Neural progenitor cell (in vitro differentiated cells): ENCODE data around the gene SLC36A3.

Source experiments
- EZH2 ChIP-seq: fragments of 200-600 bp; sonication (generic); IDR thresholded peaks from 2 replicates; pipeline ENCODE4 v1.6.1; 2017; ENCODE audit warnings: antibody characterized with exemption, mild to moderate bottlenecking, moderate library complexity
- TF ChIP-seq, protein P1 (sequence below): fragments of 200-600 bp; sonication (generic); IDR thresholded peaks from 2 replicates; pipeline ENCODE4 v1.5.1; 2017; ENCODE audit warnings: antibody characterized with exemption, mild to moderate bottlenecking

DNA sequence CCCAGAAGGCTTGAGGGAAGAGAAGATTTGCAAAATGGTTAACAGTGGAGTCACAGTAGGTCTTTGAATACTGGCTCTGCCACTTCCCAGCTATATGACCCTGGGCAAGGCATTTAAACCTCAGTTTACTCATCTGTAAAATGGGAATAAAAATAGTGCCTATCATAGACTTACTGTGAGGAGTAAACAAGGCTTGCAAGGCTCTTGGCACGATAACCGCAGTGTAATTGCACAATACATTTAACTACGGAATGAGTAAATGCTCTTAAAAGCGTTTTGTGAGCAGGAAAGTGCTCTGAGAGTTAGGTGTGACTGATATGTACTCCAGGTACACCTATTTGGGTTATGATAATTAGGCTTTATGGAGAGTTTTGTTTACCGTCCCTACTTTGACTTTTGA lies 8.4 kb downstream of the SLC36A3 start:
- TF ChIP-seq, protein P1, sequence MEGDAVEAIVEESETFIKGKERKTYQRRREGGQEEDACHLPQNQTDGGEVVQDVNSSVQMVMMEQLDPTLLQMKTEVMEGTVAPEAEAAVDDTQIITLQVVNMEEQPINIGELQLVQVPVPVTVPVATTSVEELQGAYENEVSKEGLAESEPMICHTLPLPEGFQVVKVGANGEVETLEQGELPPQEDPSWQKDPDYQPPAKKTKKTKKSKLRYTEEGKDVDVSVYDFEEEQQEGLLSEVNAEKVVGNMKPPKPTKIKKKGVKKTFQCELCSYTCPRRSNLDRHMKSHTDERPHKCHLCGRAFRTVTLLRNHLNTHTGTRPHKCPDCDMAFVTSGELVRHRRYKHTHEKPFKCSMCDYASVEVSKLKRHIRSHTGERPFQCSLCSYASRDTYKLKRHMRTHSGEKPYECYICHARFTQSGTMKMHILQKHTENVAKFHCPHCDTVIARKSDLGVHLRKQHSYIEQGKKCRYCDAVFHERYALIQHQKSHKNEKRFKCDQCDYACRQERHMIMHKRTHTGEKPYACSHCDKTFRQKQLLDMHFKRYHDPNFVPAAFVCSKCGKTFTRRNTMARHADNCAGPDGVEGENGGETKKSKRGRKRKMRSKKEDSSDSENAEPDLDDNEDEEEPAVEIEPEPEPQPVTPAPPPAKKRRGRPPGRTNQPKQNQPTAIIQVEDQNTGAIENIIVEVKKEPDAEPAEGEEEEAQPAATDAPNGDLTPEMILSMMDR: no peak
- no peak for TF ChIP-seq EZH2
